Uterus (tissue), 4 donors: ENCODE measurements around the gene PLPP2. TPM values are rescaled to one million over a fixed set of nuclear protein-coding genes. Genes with fewer than 3 reads are reported as not detected.

Experiments used
- DNase-seq, 2 donors: peaks; one replicate each; pipeline ENCODE4 v3.0.0-alpha.2; 2019 to 2020
- H3K27ac ChIP-seq, 2 donors: fragments of 200-600 bp; sonication (generic); 1 replicate in 1 of 2; 2 replicates in 1 of 2; pipeline ENCODE4 v1.5.1; 2016 to 2018
- H3K27me3 ChIP-seq, 2 donors: fragments of 200-600 bp; sonication (generic); one replicate each; pipeline ENCODE4 v1.5.1; 2018 to 2019; ENCODE audit warnings: control low read depth in 1 of 2
- H3K36me3 ChIP-seq, 2 donors: fragments of 200-600 bp; sonication (generic); one replicate each; pipeline ENCODE4 v1.5.1; 2019; ENCODE audit warnings: control low read depth in 1 of 2
- H3K4me1 ChIP-seq, 2 donors: fragments of 200-600 bp; sonication (generic); one replicate each; pipeline ENCODE4 v1.5.1; 2018 to 2019; ENCODE audit warnings: control low read depth in 1 of 2
- H3K4me3 ChIP-seq, 2 donors: fragments of 200-600 bp; sonication (generic); 1 replicate in 1 of 2; 2 replicates in 1 of 2; pipeline ENCODE4 v1.5.1; 2018 to 2019; ENCODE audit warnings: mild to moderate bottlenecking in 1 of 2
- H3K9me3 ChIP-seq, 2 donors: fragments of 200-600 bp; sonication (generic); one replicate each; pipeline ENCODE4 v1.5.1; 2019; ENCODE audit warnings: control low read depth in 1 of 2
- POLR2A ChIP-seq, 2 donors: fragments of 450-650 bp; IDR thresholded peaks; one replicate each; pipeline ENCODE4 v1.6.1; 2016; ENCODE audit warnings: antibody characterized with exemption in 2 of 2, mild to moderate bottlenecking in 1 of 2, moderate library complexity in 1 of 2
- intact Hi-C: fragments of 100-400 bp; cut with DNase I; formaldehyde crosslinking; loops from one replicate; pipeline ENCODE4 v1.15.1; 2023; ENCODE audit warnings: low total_unique reads
- total RNA-seq, 4 donors: library from RNA; depleted of rRNA in 3 of 4; stranded (reverse); fragments of >200 nt in 3 of 4; gene quantifications; one replicate each; pipeline versions ENCODE4 v1.1.0 to v1.2.4, GENCODE V29; 2014 to 2023
- TF ChIP-seq, protein P1 (sequence below), 4 experiments: fragments of 200-600 bp in 2 of 4; fragments of 450-650 bp in 2 of 4; sonication (generic) in 2 of 4; IDR thresholded peaks; one replicate each; pipeline ENCODE4 v1.5.1; 2016 to 2019; ENCODE audit warnings: antibody characterized with exemption in 4 of 4, mild to moderate bottlenecking in 2 of 4, moderate library complexity in 1 of 4
- donor health status: DM: yes; HTN: yes; CAD: no.

PLPP2 gene
- total RNA-seq, 4 donors from 2014 or later: 4.9 to 55.3 (median 15.3) TPM

DNA sequence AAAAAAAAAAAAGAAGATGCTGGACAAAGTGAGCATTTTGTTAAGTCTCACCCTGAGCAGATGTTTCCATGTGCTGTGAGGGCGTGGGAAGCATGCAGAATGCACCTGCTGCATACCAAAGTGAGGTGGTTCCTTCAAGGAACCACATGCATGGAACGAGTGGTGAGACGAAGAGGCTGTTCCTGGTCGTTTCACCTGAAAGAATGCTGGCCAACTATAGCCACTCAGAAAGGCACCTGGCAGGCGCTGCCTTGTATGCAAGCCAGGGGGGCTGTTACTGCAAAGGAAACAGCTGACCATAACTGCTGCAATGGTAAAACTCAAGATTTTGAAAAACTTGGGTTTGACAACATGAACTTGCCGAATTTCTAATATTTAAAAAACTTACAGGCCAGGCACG, 38.7 kb upstream of the PLPP2 start:
- Histone ChIP-seq H3K27me3 (no peaks in the 10 kb centered on the region), H3K4me1 (no peaks in the 10 kb centered on the region), H3K9me3 (no peaks in the 10 kb centered on the region), H3K36me3 (no peaks in the 10 kb centered on the region), H3K4me3 (no peak overlapping the region), H3K27ac (no peak overlapping the region)
- no peak for DNase-seq
- intact Hi-C loops: no loop called here
- no peak for TF ChIP-seq POLR2A (IDR thresholded peaks at IDR 0.05)
- TF ChIP-seq, protein P1, sequence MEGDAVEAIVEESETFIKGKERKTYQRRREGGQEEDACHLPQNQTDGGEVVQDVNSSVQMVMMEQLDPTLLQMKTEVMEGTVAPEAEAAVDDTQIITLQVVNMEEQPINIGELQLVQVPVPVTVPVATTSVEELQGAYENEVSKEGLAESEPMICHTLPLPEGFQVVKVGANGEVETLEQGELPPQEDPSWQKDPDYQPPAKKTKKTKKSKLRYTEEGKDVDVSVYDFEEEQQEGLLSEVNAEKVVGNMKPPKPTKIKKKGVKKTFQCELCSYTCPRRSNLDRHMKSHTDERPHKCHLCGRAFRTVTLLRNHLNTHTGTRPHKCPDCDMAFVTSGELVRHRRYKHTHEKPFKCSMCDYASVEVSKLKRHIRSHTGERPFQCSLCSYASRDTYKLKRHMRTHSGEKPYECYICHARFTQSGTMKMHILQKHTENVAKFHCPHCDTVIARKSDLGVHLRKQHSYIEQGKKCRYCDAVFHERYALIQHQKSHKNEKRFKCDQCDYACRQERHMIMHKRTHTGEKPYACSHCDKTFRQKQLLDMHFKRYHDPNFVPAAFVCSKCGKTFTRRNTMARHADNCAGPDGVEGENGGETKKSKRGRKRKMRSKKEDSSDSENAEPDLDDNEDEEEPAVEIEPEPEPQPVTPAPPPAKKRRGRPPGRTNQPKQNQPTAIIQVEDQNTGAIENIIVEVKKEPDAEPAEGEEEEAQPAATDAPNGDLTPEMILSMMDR (IDR thresholded peaks at IDR 0.05): no peak

DNA sequence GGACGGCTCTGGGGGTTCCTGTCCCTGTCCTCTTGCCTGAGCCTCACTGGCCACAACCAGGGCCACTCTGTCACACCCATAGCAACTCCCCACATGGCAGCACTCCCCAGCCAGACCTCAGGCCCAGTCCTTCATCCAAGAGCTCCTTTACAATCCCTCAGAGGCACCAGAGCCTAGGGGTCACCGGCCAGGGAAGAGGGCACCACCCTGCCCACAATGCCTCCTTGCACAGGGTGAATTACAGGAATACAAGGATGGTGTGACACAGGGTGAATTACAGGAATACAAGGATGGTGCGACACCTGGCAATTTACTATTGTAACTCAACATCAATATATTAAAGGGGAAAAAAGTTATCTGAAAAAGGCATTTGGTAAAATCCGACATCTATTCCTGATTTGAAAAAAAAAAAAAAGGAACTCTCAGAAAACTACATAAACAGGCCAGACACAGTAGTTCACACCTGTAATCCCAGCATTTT, 36.9 kb upstream of the PLPP2 start:
- H3K36me3 ChIP-seq: no peaks in the 10 kb centered on the region
- no peak for DNase-seq
- H3K27me3 ChIP-seq: no peaks in the 10 kb centered on the region
- no peak overlapping the region for H3K27ac ChIP-seq
- intact Hi-C loops: no loop called here
- H3K9me3 ChIP-seq: no peaks in the 10 kb centered on the region
- H3K4me1 ChIP-seq: no peaks in the 10 kb centered on the region
- H3K4me3 ChIP-seq: no peak overlapping the region
- TF ChIP-seq, protein P1 (IDR thresholded peaks at IDR 0.05): no peak
- no peak for TF ChIP-seq POLR2A (IDR thresholded peaks at IDR 0.05)

DNA sequence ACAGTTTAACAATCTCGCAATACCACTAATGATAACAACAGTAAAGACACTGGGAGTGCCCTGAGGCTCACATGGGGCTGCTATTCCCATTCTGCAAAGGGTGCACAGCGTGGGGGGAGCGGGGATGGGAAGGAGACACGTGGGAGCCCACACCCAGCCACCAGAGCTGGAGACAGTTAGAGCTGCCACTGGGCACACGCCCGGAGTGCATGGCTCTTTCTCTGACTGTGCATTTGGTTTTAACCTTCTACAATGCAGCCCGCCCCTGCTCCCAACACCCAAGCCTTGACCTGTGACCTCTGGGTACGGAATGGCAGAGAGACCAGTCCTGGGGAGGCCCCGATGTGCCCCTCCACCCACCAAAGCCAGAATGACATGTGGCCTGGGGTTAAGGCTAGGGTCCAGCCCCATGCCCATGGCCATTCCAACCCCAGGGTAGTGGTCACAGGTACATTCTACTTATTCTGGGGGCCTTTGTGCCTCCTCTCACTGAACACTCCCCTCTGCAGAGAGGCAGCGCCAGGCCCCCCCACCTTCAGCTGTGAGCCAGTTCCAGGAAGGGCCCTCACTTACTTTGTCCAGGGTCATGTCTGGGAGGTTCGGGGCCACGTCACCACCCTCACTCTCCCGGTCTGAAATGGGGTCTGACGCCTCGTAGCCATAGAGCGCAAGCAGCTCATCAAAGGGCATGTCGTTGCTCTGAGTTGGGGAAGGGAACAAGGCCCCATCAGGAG, 36.3 kb upstream of the PLPP2 start:
- no peaks in the 10 kb centered on the region for H3K27me3 ChIP-seq
- TF ChIP-seq POLR2A (IDR thresholded peaks at IDR 0.05): no peak
- TF ChIP-seq, protein P1 (IDR thresholded peaks at IDR 0.05): no peak
- H3K36me3 ChIP-seq: no peaks in the 10 kb centered on the region
- no peaks in the 10 kb centered on the region for H3K4me1 ChIP-seq
- H3K4me3 ChIP-seq: no peak overlapping the region
- intact Hi-C loops: no loop called here
- H3K27ac ChIP-seq: no peak overlapping the region
- no peaks in the 10 kb centered on the region for H3K9me3 ChIP-seq
- DNase-seq: no peak

DNA sequence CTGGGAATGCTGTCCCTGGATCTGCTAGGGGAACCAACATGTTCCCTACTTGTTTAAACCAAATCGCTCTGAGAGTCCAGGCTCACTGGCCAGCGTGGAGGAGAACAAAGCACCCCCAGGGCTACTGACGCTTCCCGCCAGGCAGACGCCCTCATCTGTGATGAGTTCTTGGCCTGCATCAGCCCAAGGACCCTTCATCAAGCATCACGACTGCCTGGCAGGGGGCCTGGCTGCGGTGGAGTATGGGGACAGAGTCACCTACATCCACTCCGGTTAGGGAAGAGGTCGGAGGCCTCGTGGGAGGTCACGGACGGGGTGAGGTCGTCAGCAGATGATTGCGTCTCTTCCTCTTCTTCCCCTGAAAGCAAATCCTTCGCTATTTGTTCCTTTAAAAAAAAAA, 35.7 kb upstream of the PLPP2 start:
- Histone ChIP-seq H3K9me3 (no peaks in the 10 kb centered on the region), H3K4me1 (no peaks in the 10 kb centered on the region), H3K27me3 (no peaks in the 10 kb centered on the region), H3K27ac (no peak overlapping the region), H3K36me3 (no peaks in the 10 kb centered on the region), H3K4me3 (no peak overlapping the region)
- TF ChIP-seq POLR2A (IDR thresholded peaks at IDR 0.05): no peak
- no peak for DNase-seq
- intact Hi-C loops: no loop called here

DNA sequence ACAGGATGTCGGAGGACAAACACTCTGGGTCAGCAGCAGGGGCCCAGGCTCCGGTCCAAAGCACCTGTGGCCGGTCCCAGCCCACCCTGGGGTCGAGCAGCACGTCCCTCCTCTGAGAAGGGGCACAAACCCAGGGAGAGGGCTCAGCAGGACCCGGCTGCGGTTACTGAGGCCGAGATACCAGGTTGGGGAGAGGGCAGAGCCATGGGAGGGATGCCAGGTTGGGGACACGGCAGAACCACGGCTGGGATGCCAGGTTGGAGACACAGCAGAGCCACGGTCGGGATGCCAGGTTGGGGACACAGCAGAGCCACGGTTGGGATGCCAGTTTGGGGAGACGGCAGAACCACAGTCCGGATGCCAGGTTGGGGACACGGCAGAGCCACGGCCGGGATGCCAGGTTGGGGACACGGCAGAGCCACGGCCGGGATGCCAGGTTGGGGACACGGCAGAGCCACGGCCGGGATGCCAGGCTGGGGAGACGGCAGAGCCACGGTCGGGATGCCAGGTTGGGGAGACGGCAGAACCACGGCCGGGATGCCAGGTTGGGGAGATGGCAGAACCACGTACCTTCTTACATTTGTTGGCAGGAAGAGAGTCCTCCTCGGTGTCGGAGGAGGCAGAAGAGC, 34.8 kb upstream of the PLPP2 start:
- Histone ChIP-seq H3K36me3 (no peaks in the 10 kb centered on the region), H3K27ac (no peak overlapping the region), H3K4me1 (no peaks in the 10 kb centered on the region), H3K4me3 (no peak overlapping the region), H3K27me3 (no peaks in the 10 kb centered on the region), H3K9me3 (no peaks in the 10 kb centered on the region)
- intact Hi-C loops: no loop called here
- no peak for TF ChIP-seq POLR2A (IDR thresholded peaks at IDR 0.05)
- TF ChIP-seq, protein P1 (IDR thresholded peaks at IDR 0.05): no peak
- no peak for DNase-seq
